Measurements from ENCODE around the gene AQP7.
"Not testable (repeated sequence)": the region's sequence is repeated elsewhere in the genome, so short reads cannot be mapped to it uniquely, and the experiment has no call there.

Gene AQP7

GRCh38 chr9:33402371-33402770, at the start of gene AQP7:
Gene AQP7 (minus strand): TSS chr9:33402568. CDS start chr9:33401262, 1,306 bp downstream.
- not testable (repeated sequence) for DNase-seq (ENCODE audit: low read depth); H3K4me3 ChIP-seq (ENCODE audit: low read depth, low read length)

- TF ChIP-seq CTCF (conservative IDR thresholded peaks at IDR 0.05; ENCODE audit: low read depth, low read length): no peak
- H3K4me3 ChIP-seq (ENCODE audit: low read depth, low read length): no peak overlapping the region
- no peak for DNase-seq (ENCODE audit: low read depth)
Observed at GRCh38 chr9:33450621-33451146, 48.3 kb upstream of the AQP7 start.

- no peak for DNase-seq (ENCODE audit: low read depth)
- H3K4me3 ChIP-seq (ENCODE audit: low read depth, low read length): no peak overlapping the region
- TF ChIP-seq CTCF (conservative IDR thresholded peaks at IDR 0.05; ENCODE audit: low read depth, low read length): no peak
Observed at GRCh38 chr9:33449715-33450114, 47.3 kb upstream of the AQP7 start.

- no peak for TF ChIP-seq CTCF (conservative IDR thresholded peaks at IDR 0.05; ENCODE audit: low read depth, low read length)
- peak overlapping the region; percentile 47 for H3K4me3 ChIP-seq (ENCODE audit: low read depth, low read length)
- DNase-seq (ENCODE audit: low read depth): no peak
Observed at GRCh38 chr9:33447799-33448553, 45.6 kb upstream of the AQP7 start.

- TF ChIP-seq CTCF (conservative IDR thresholded peaks at IDR 0.05; ENCODE audit: low read depth, low read length): peak; percentile 26
- peak within 1 kb of the TSS; percentile 47 for H3K4me3 ChIP-seq (ENCODE audit: low read depth, low read length)
- peak; percentile 40 for DNase-seq (ENCODE audit: low read depth)
Observed at GRCh38 chr9:33446946-33447798, 44.8 kb upstream of the AQP7 start, which contains the start of gene AQP3. Gene AQP3 (minus strand): TSS chr9:33447593. CDS start chr9:33447530, 63 bp downstream.

- H3K4me3 ChIP-seq (ENCODE audit: low read depth, low read length): no peak overlapping the region
- no peak for TF ChIP-seq CTCF (conservative IDR thresholded peaks at IDR 0.05; ENCODE audit: low read depth, low read length)
- no peak for DNase-seq (ENCODE audit: low read depth)
Observed at GRCh38 chr9:33446240-33446945, 44.0 kb upstream of the AQP7 start.
